Naive thymus-derived CD4-positive, alpha-beta T cell (primary cell): Measurements from ENCODE around the gene RIPOR1. TPM values are rescaled to one million over a fixed set of nuclear protein-coding genes. Genes with fewer than 3 reads are reported as not detected.
A peak's percentile ranks its signal among the peaks of the same experiment; 100 is the strongest.

Source experiments
- ATAC-seq: fragments of 150-1000 bp; cut with Tn5 transposase; 2 replicates; pipeline ENCODE4 v1.10.0; 2021; ENCODE audit warnings: mild to moderate bottlenecking, moderate library complexity
- CTCF ChIA-PET: fragments of 350-600 bp; sonication (Branson Sonifier 250); formaldehyde crosslinking; loops from one replicate; lab custom pipeline; 2021; ENCODE audit warnings: antibody characterized with exemption; lab: Charles Lee
- POLR2A ChIA-PET: fragments of 350-600 bp; sonication (Branson Sonifier 250); formaldehyde crosslinking; loops from one replicate; lab custom pipeline; 2021; ENCODE audit warnings: antibody characterized with exemption, inconsistent platforms; lab: Charles Lee
- DNase-seq, 9 donors: peaks; one replicate each; pipeline versions ENCODE4 v3.0.0 to v3.0.0-alpha.2; 2020 to 2022; ENCODE audit warnings: mixed read lengths in 1 of 9
- H3K27ac ChIP-seq: one replicate; pipeline ENCODE4 v1.7.0; 2013; ENCODE audit warnings: mild to moderate bottlenecking, low read depth, low read length, moderate library complexity
- H3K27me3 ChIP-seq, 2 donors: one replicate each; pipeline ENCODE4 v1.7.0; 2013; ENCODE audit warnings: low read length in 2 of 2, mild to moderate bottlenecking in 2 of 2, moderate library complexity in 2 of 2; ENCODE audit not compliant: control insufficient read depth in 2 of 2, insufficient read depth in 2 of 2
- H3K36me3 ChIP-seq, 3 experiments: 1 replicate in 2 of 3; 2 replicates in 1 of 3; pipeline ENCODE4 v1.7.0; 2013; ENCODE audit warnings: low read length in 3 of 3, mild to moderate bottlenecking in 3 of 3, moderate library complexity in 1 of 3; ENCODE audit not compliant: insufficient read depth in 3 of 3, control insufficient read depth in 2 of 3
- H3K4me1 ChIP-seq, 2 donors: one replicate each; pipeline ENCODE4 v1.7.0; 2013; ENCODE audit warnings: low read length in 2 of 2, mild to moderate bottlenecking in 2 of 2, moderate library complexity in 1 of 2; ENCODE audit not compliant: control insufficient read depth in 2 of 2, insufficient read depth in 2 of 2
- H3K4me3 ChIP-seq: 2 replicates; pipeline ENCODE4 v1.7.0; 2013; ENCODE audit warnings: mild to moderate bottlenecking, low read length
- H3K9me3 ChIP-seq, 3 experiments: 1 replicate in 2 of 3; 2 replicates in 1 of 3; pipeline ENCODE4 v1.7.0; 2013; ENCODE audit warnings: low read length in 3 of 3; ENCODE audit not compliant: control insufficient read depth in 2 of 3
- H3K27ac Mint-ChIP-seq, 9 donors: one replicate each; pipeline ENCODE4 v1.8.0; 2020 to 2022; ENCODE audit warnings: mixed read lengths in 9 of 9, mild to moderate bottlenecking in 8 of 9, moderate library complexity in 5 of 9, inconsistent platforms in 2 of 9
- H3K27me3 Mint-ChIP-seq, 5 donors: one replicate each; pipeline ENCODE4 v1.8.0; 2021 to 2022; ENCODE audit warnings: mixed read lengths in 5 of 5, mild to moderate bottlenecking in 1 of 5
- H3K36me3 Mint-ChIP-seq, 5 donors: one replicate each; pipeline ENCODE4 v1.8.0; 2020 to 2022; ENCODE audit warnings: mixed read lengths in 5 of 5, mild to moderate bottlenecking in 3 of 5, inconsistent platforms in 1 of 5
- H3K4me1 Mint-ChIP-seq, 7 donors: one replicate each; pipeline ENCODE4 v1.8.0; 2020 to 2022; ENCODE audit warnings: mixed read lengths in 7 of 7, mild to moderate bottlenecking in 3 of 7, inconsistent platforms in 1 of 7
- H3K4me3 Mint-ChIP-seq, 10 donors: one replicate each; pipeline ENCODE4 v1.8.0; 2020 to 2022; ENCODE audit warnings: mild to moderate bottlenecking in 10 of 10, mixed read lengths in 10 of 10, moderate library complexity in 6 of 10, inconsistent platforms in 2 of 10
- H3K9me3 Mint-ChIP-seq, 11 donors: one replicate each; pipeline ENCODE4 v1.8.0; 2020 to 2022; ENCODE audit warnings: mixed read lengths in 11 of 11, mild to moderate bottlenecking in 4 of 11, inconsistent platforms in 1 of 11, moderate library complexity in 1 of 11
- intact Hi-C, 2 donors: fragments of 100-400 bp; cut with micrococcal nuclease; formaldehyde crosslinking; loops; one replicate each; pipeline ENCODE4 v1.15.1; 2023
- polyA plus RNA-seq, 2 donors: library from polyadenylated mRNA; unstranded; fragments of 300-500 nt; fragmentation: Illumina TruSeq; gene quantifications; one replicate each; pipeline ENCODE4 v1.2.3, GENCODE V29; 2021
- total RNA-seq, 6 experiments: library from RNA in 5 of 6; stranded (reverse) in 5 of 6; gene quantifications; 1 replicate in 5 of 6; 2 replicates in 1 of 6; pipeline ENCODE4 v1.2.3 and lab custom pipeline; 2021 to 2026

RIPOR1 gene
- total and polyA plus RNA-seq, 7 experiments from 2014 or later, result 2.5 to 103 (median 47.2) TPM

DNA sequence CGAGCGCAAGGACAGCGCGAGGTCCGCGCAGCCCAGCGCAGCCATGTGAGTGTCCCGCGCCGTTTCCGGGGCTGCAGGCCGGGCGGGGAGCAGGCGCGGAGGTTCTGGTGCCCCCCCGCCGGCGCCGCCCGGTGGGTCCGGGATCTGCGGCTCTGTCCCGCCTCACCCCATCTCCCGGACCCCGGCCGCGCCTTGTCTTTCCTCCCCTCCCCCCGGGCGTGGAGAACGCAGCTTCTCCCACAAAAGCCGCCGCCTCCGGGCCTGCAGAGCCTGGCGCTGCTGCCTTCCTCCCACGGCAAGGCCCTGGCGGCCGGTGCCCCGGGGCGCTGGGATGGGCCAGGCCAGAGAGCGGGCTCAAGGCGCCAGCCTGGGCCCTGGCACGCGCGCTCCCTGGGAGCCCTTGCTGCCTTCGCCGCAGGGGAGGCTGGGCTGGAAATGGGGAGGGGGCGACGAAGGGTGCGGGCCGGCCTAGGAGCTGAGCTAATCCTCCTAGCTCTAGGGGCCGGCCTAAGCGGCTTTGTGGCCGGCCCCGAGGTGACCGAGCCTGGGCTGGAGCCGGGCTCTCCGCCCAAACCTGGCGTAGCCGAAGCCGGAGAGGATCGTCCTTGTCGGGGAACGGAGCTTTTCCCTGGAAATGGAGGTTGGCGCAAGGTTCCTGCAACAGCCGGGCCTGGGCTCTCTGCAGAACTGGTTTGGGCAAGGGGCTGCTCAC lies 397 bp downstream of the RIPOR1 start:
- peak overlapping the region; percentile 77 to 90 (median 82) for H3K4me3 Mint-ChIP-seq
- peaks cover 20 to 28% (median 23%) of the 10 kb centered on the region in 7 donors for H3K4me1 Mint-ChIP-seq
- peak overlapping the region; percentile 53 for H3K4me3 ChIP-seq
- intact Hi-C loops, result loop anchor here in 1 of 2 donors (1.0 to 10.0 kb wide), 2 partner anchors 9 to 316 kb away; partner anchors contain the start of genes CENPT, NUTF2 and THAP11
- ATAC-seq (peak; percentile 29), DNase-seq (peak in 1 of 9 donors; percentile 54)
- CTCF ChIA-PET, result interaction anchor here (0.6 to 6.0 kb wide), 5 partner anchors 8 to 516 kb away, joined by 3 to 48 read pairs (median 3); partner anchors contain the start of genes C16orf86, CARMIL2, CTCF and ENKD1
- peaks cover 11 to 22% of the 10 kb centered on the region in 2 donors for H3K4me1 ChIP-seq
- peaks cover 0 to 2% (median 0%) of the 10 kb centered on the region in 11 donors for H3K9me3 Mint-ChIP-seq
- no peaks in the 10 kb centered on the region for H3K36me3 Mint-ChIP-seq
- peak overlapping the region; percentile 62 for H3K27ac ChIP-seq
- POLR2A ChIA-PET, result interaction anchor here (1.0 to 2.9 kb wide), 7 partner anchors 8 to 116 kb away, joined by 3 to 12 read pairs (median 6); partner anchors contain the start of gene CARMIL2
- H3K36me3 ChIP-seq, result no peaks in the 10 kb centered on the region
- peaks cover 4 to 9% of the 10 kb centered on the region in 2 donors for H3K27me3 ChIP-seq
- peaks cover 0 to 69% (median 11%) of the 10 kb centered on the region in 5 donors for H3K27me3 Mint-ChIP-seq
- H3K27ac Mint-ChIP-seq, result peak overlapping the region in 1 of 9 donors; percentile 78
- H3K9me3 ChIP-seq, result no peaks in the 10 kb centered on the region

- H3K27ac ChIP-seq, result no peak overlapping the region
- H3K9me3 ChIP-seq, result no peaks in the 10 kb centered on the region
- ChIA-PET POLR2A (interaction anchor here (1.0 to 2.9 kb wide), 7 partner anchors 9 to 116 kb away, joined by 3 to 12 read pairs (median 6); partner anchors contain the start of gene CARMIL2), CTCF (interaction anchor here (0.5 to 6.0 kb wide), 6 partner anchors 9 to 516 kb away, joined by 3 to 48 read pairs (median 3); partner anchors contain the start of genes CARMIL2 and CTCF)
- DNase-seq (no peak), ATAC-seq (no peak)
- Mint-ChIP-seq H3K4me3 (peak overlapping the region; percentile 77 to 90 (median 82)), H3K9me3 (peaks cover 0 to 2% (median 0%) of the 10 kb centered on the region in 11 donors), H3K36me3 (no peaks in the 10 kb centered on the region), H3K27ac (peak overlapping the region in 5 of 9 donors; percentile 6 to 78 (median 29)), H3K4me1 (peaks cover 20 to 30% (median 23%) of the 10 kb centered on the region in 7 donors), H3K27me3 (peaks cover 0 to 69% (median 11%) of the 10 kb centered on the region in 5 donors)
- H3K27me3 ChIP-seq, result peaks cover 4 to 9% of the 10 kb centered on the region in 2 donors
- H3K36me3 ChIP-seq, result no peaks in the 10 kb centered on the region
- peak overlapping the region; percentile 53 for H3K4me3 ChIP-seq
- intact Hi-C loops, result loop anchor here in 1 of 2 donors (1.0 to 10.0 kb wide), 2 partner anchors 9 to 315 kb away; partner anchors contain the start of genes CENPT, NUTF2 and THAP11
- peaks cover 11 to 22% of the 10 kb centered on the region in 2 donors for H3K4me1 ChIP-seq
Observed at GRCh38 chr16:67529582-67530012, 968 bp downstream of the RIPOR1 start.

DNA sequence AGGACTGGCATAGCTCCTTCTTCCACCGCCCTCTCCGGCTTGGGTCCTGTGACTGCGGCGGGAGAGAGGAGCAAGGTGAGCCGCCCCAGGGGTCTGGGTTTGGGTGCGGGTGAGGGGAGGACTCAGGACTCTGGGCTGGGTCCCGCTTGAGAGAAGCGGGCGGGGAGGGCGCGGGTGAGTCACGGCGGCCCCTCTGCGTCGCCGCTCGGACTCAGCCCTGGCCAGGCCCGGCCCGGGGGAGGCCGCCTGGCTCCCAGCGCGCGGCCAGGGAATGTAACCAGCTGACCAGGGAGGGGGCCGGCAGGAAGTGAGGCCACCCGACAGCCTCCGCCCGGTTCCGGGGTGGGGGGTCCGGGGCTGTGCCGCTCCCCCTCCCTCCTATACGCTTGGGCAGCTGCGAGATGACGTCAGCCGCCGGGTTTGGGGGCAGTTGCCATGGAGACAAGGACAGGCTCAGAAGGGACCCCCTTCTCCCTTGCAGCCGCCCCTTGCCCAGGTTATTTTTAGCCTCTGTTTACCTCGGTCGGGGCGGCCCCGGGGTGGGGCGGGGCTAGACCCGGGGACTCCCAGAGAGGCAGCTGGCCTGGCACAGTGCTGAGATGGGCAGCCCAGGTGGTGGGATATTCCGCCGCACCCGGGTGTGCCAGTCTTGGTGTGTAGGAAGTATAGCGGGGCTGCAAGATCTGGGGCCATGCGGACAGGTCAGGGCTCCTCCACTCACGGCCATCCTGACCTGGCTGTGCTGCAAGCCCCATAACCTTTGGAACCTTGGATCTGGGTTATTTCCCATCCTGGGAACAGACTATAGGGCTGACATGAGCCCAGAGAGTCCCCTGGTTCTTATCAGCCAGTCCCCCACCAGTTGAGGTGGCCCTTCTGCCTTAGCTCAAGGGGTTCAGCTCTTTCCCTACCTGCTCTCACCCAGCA lies 1.6 kb downstream of the RIPOR1 start:
- Histone ChIP-seq H3K36me3 (no peaks in the 10 kb centered on the region), H3K4me1 (peaks cover 11 to 22% of the 10 kb centered on the region in 2 donors), H3K27ac (no peak overlapping the region), H3K4me3 (peak overlapping the region; percentile 53), H3K9me3 (no peaks in the 10 kb centered on the region), H3K27me3 (peaks cover 4 to 9% of the 10 kb centered on the region in 2 donors)
- Mint-ChIP-seq H3K36me3 (no peaks in the 10 kb centered on the region), H3K9me3 (no peaks in the 10 kb centered on the region), H3K4me1 (peaks cover 20 to 32% (median 26%) of the 10 kb centered on the region in 7 donors), H3K27ac (peak overlapping the region in 5 of 9 donors; percentile 19 to 78 (median 38)), H3K27me3 (peaks cover 0 to 66% (median 11%) of the 10 kb centered on the region in 5 donors), H3K4me3 (peak overlapping the region; percentile 77 to 90 (median 82))
- ATAC-seq (peak; percentile 61), DNase-seq (peak in 1 of 9 donors; percentile 43)
- intact Hi-C loops, result no loop called here
- ChIA-PET CTCF (interaction anchor here (0.5 to 6.0 kb wide), 5 partner anchors 9 to 46 kb away, joined by 3 to 48 read pairs (median 3); partner anchors contain the start of gene CTCF), POLR2A (interaction anchor here (1.0 to 2.9 kb wide), 8 partner anchors 8 to 115 kb away, joined by 3 to 12 read pairs (median 6); partner anchors contain the start of gene CARMIL2)

- Mint-ChIP-seq H3K27me3 (peaks cover 0 to 70% (median 11%) of the 10 kb centered on the region in 5 donors), H3K27ac (peak overlapping the region in 2 of 9 donors; percentile 38 to 41), H3K4me1 (peaks cover 24 to 38% (median 31%) of the 10 kb centered on the region in 7 donors), H3K36me3 (no peaks in the 10 kb centered on the region), H3K4me3 (peak overlapping the region in 3 of 10 donors; percentile 25 to 90 (median 56)), H3K9me3 (peaks cover 0 to 2% (median 0%) of the 10 kb centered on the region in 11 donors)
- Histone ChIP-seq H3K27me3 (peaks cover 4 to 9% of the 10 kb centered on the region in 2 donors), H3K4me3 (no peak overlapping the region), H3K4me1 (peaks cover 11 to 22% of the 10 kb centered on the region in 2 donors), H3K36me3 (no peaks in the 10 kb centered on the region), H3K9me3 (no peaks in the 10 kb centered on the region), H3K27ac (no peak overlapping the region)
- DNase-seq (no peak), ATAC-seq (peak; percentile 55)
- intact Hi-C loops, result no loop called here
- CTCF ChIA-PET, result interaction anchor here (0.6 to 6.0 kb wide), 2 partner anchors 10 to 129 kb away, joined by 3 to 48 read pairs; partner anchors contain the start of gene ACD
- POLR2A ChIA-PET, result interaction anchor here (1.1 to 1.2 kb wide), 2 partner anchors 10 to 32 kb away, joined by 3 to 5 read pairs; no protein-coding TSS in a partner anchor
Observed at GRCh38 chr16:67531247-67531646, 2.6 kb downstream of the RIPOR1 start.

- Mint-ChIP-seq H3K27me3 (peaks cover 0 to 64% (median 11%) of the 10 kb centered on the region in 5 donors), H3K9me3 (peaks cover 0 to 3% (median 0%) of the 10 kb centered on the region in 11 donors), H3K4me1 (peaks cover 32 to 49% (median 38%) of the 10 kb centered on the region in 7 donors), H3K4me3 (peak overlapping the region in 1 of 10 donors; percentile 2), H3K36me3 (no peaks in the 10 kb centered on the region), H3K27ac (peak overlapping the region in 3 of 9 donors; percentile 14 to 29 (median 16))
- Histone ChIP-seq H3K4me1 (peaks cover 11 to 22% of the 10 kb centered on the region in 2 donors), H3K4me3 (no peak overlapping the region), H3K27ac (no peak overlapping the region), H3K27me3 (peaks cover 4 to 9% of the 10 kb centered on the region in 2 donors), H3K36me3 (peaks cover 0 to 2% (median 0%) of the 10 kb centered on the region in 3 experiments), H3K9me3 (no peaks in the 10 kb centered on the region)
- no peak for DNase-seq
- POLR2A ChIA-PET, result interaction anchor here (0.6 to 1.8 kb wide), 9 partner anchors 8 to 171 kb away, joined by 3 to 10 read pairs (median 4); partner anchors contain the start of gene CTCF
- ATAC-seq, result no peak
- CTCF ChIA-PET, result interaction anchor here (0.6 to 6.0 kb wide), 4 partner anchors 12 to 306 kb away, joined by 3 to 48 read pairs (median 4); no protein-coding TSS in a partner anchor
- intact Hi-C loops, result no loop called here
Observed at GRCh38 chr16:67533024-67533560, 4.5 kb downstream of the RIPOR1 start.
